VCaP (cell line): Measurements from ENCODE around the gene SNCG.
"Not testable (repeated sequence)": the region's sequence is repeated elsewhere in the genome, so short reads cannot be mapped to it uniquely, and the experiment has no call there.

ENCODE experiments used
- H3K27ac ChIP-seq: fragments of 450-650 bp; 2 replicates; pipeline ENCODE4 v1.5.1; 2017
- TF ChIP-seq, protein P1 (sequence below): fragments of 450-650 bp; conservative IDR thresholded peaks from 2 replicates; pipeline ENCODE4 v1.5.1; 2017; ENCODE audit warnings: mild to moderate bottlenecking, moderate library complexity

Gene SNCG

DNA sequence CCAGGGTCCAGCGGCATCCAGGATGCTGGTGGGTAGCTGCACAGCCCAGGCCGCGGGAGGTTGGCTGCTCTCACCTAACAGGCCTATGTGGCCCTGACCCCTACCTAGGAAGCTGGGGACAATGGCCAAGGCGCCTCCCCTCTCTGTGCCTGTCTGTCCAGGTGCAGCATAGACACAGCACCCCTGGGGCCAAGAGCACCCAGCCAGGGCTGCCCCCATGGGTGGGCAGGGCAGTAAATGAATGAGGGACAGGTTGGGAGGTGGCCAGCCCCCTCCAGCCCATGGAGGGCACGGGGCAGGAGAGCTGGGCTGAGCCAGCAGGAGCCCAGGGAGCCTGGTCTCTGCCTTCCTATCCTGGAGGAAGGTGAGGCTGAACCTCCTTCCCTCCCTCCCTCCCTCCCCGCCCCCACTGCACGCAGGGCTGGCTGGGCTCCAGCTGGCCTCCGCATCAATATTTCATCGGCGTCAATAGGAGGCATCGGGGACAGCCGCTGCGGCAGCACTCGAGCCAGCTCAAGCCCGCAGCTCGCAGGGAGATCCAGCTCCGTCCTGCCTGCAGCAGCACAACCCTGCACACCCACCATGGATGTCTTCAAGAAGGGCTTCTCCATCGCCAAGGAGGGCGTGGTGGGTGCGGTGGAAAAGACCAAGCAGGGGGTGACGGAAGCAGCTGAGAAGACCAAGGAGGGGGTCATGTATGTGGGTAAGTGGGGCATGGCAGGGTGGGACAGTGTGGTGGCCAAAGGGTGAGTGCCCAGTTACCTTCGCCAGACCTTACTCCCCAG, at the start of gene SNCG:
Gene SNCG, plus strand, starts transcription at position 484 of the 785 bp plus-strand sequence. Its CDS starts 99 bp downstream, at position 583.
- TF ChIP-seq, protein P1, sequence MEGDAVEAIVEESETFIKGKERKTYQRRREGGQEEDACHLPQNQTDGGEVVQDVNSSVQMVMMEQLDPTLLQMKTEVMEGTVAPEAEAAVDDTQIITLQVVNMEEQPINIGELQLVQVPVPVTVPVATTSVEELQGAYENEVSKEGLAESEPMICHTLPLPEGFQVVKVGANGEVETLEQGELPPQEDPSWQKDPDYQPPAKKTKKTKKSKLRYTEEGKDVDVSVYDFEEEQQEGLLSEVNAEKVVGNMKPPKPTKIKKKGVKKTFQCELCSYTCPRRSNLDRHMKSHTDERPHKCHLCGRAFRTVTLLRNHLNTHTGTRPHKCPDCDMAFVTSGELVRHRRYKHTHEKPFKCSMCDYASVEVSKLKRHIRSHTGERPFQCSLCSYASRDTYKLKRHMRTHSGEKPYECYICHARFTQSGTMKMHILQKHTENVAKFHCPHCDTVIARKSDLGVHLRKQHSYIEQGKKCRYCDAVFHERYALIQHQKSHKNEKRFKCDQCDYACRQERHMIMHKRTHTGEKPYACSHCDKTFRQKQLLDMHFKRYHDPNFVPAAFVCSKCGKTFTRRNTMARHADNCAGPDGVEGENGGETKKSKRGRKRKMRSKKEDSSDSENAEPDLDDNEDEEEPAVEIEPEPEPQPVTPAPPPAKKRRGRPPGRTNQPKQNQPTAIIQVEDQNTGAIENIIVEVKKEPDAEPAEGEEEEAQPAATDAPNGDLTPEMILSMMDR = no peak
- peak within 1 kb of the TSS; percentile 25; the same call in 1 of the 2 replicates for H3K27ac ChIP-seq

DNA sequence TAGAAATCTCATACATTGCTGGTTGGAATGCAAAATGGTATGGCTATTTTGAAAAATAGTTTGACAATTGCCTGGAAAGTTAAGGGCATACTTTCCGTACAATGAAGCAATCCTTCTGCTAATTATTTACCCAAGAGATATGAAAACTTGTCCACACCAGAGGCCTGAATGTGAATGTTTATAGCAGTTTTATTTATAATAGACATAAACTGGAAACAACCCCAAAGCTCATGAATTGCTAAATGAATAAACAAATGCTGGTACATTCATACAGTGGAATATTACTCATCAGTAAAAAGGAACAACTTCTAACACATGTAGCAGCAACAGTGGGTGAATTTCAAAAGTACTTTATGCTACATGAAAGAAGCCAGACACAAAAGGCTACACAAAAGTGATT, 43.7 kb upstream of the SNCG start:
- H3K27ac ChIP-seq = no peak overlapping the region
- TF ChIP-seq, protein P1 = no peak

DNA sequence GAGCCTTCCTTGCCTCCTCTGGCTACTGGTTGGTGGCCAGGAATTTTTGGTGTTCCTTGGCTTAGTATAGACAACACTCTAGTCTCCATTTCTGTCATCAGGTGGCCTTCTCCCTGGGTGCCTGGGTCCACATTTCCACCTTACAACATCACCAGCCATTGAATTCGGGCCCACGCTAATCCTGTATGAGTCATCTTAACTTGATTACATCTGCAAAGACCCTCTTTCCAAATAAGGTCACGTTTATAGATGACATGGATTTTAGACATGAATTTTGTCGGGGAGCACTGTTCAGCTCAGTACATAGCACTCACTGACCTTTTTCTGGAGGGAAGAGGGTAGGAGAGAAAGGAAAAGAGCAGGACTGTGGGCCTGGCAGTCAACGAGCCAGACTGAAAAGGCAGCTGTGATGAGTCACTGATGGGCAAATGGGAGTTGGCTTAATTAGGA, 40.4 kb upstream of the SNCG start:
- TF ChIP-seq, protein P1 = no peak
- no peak overlapping the region for H3K27ac ChIP-seq

DNA sequence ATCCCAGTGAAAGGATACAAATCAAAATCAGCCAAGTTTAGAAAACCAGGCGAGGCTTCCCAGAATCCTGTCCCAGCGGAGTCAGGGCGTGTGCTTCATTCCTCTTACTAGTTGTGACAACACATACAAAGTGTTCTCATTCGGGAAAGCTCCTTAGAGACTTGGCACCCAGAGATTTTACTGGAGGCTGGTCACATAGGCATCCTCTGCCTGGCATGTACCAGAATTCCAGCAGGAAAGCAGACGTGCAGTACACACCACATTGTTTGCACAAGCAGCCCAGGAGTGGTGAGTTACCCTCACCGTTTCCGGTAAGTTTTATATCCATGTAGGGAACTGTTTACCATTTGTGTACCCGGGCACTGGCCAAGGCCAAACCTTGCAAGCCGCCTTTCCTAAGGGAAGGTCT, 35.8 kb upstream of the SNCG start:
- H3K27ac ChIP-seq = peak overlapping the region; percentile 77
- TF ChIP-seq, protein P1 = no peak

DNA sequence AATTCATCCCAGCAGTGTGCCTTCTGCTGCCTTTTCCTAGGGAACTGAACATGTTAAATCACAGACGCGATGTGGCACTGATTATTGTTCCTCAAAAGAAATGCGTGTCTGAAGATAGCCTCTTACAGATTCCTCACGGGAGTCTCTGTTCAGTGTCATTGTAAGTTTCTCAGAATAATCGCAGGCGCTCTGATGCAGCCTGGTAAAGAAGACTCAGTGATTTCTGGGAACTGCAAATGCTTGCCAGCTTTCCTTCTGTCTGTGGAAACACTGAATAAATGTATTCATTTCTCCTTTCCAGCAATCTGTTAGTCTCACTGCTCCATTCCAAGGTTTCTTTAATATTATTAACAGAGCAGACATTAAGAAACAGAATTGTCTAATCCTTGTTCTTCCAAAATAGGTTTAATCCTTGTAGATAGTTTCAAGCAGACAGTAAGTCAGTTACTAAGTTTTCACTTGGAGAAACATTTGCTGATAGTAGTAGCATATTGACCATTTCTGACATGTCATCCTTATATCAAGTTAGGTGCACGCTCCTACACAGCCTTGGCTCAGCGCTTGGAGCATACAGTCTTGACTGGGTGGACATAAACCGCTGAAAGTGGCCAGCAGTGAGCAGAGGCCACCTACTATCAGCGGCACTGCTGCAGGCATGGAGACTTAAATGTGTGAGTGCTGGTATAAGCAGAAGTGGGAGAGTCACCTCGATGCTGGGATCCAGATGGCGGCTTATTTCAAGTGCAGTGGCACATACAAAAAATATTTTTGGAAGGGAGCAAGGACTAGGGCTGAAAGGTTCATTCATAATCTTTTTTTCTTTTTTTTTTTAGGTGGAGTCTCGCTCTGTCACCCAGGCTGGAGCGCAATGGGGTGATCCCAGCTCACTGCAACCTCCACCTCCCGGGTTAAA, 28.7 kb upstream of the SNCG start:
- TF ChIP-seq, protein P1 = no peak
- no peak overlapping the region for H3K27ac ChIP-seq

DNA sequence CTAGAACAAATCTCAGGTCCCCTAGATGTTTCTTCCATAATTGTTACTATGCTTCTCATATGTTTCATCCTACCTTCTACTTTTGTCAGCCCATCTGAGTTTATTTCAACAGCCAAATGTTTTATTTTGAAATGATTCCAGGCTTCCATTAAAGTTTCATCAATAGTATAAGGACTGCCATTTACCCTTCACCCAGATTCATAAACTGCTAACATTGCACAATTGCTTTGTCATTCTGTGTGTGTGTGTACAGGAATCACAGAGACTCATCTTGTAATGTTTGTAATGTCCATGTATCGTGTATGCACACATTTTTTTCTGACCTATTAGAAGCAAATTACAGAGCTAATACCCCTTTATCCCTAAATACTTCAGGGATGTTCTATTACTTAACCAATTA, 26.5 kb upstream of the SNCG start:
- TF ChIP-seq, protein P1 = no peak
- no peak overlapping the region for H3K27ac ChIP-seq

DNA sequence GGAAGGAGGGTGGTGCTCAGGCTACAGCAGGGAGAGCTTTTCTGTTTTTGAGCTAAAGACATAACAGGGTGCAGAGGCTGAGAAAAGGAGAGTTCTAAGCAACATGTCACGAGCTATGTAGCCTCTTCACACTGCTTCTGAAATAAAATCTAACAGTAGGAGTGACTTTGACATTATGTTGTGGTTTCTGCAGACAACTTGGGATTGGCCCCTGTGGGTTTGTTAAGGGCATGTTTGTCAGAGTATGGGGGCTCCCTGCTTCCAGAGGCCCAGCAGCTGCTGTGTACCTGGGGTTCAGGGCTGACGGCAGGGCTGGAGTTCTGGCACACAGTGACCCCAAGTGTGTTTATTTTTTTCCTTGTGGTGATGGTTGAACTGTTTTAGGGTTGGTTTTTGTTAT, 25.7 kb upstream of the SNCG start:
- H3K27ac ChIP-seq = no peak overlapping the region
- TF ChIP-seq, protein P1 = no peak

DNA sequence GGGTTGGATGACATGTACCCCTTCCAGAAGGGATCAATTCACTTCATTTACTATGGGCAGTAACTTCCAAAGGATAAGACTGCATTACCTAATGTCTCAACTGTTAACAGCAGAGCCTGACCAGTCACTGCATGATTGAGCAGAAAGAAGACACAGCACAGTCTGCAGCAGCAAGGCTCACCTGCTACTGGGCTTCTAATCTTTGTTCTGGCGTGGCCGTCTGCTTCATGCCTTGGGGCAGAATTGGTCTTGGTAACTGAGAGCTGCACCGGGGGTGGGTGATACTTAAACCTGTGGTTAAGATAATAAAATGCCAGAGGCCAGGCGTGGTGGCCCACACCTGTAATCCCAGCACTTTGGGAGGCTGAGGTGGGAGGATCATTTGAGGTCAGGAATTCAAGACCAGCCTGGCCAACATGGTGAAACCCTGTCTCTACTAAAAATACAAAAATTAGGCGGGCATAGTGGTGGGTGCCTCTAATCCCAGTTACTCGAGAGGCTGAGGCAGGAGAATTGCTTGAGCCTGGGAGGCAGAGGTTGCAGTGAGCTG, 24.2 kb upstream of the SNCG start:
- H3K27ac ChIP-seq = not testable (repeated sequence)
